Ascending aorta (tissue), 2 donors: ENCODE measurements around the gene ATXN1. TPM values are rescaled to one million over a fixed set of nuclear protein-coding genes. Genes with fewer than 3 reads are reported as not detected.

Experiments used
- DNase-seq, 2 donors: peaks; one replicate each; pipeline ENCODE4 v3.0.0-alpha.2; 2019; ENCODE audit warnings: low spot score in 2 of 2
- H3K27ac ChIP-seq, 2 donors: fragments of 200-600 bp; sonication (generic); one replicate each; pipeline ENCODE4 v1.5.1; 2016 to 2017; ENCODE audit warnings: mild to moderate bottlenecking in 1 of 2
- H3K27me3 ChIP-seq: fragments of 200-600 bp; sonication (generic); one replicate; pipeline ENCODE4 v1.5.1; 2017
- H3K36me3 ChIP-seq, 2 donors: fragments of 200-600 bp; sonication (generic); one replicate each; pipeline ENCODE4 v1.5.1; 2016
- H3K4me1 ChIP-seq, 2 donors: fragments of 200-600 bp; sonication (generic); one replicate each; pipeline ENCODE4 v1.5.1; 2016 to 2017; ENCODE audit warnings: mild to moderate bottlenecking in 1 of 2
- H3K4me3 ChIP-seq, 2 donors: fragments of 200-600 bp; sonication (generic); one replicate each; pipeline ENCODE4 v1.5.1; 2016 to 2017; ENCODE audit warnings: mild to moderate bottlenecking in 1 of 2
- H3K9me3 ChIP-seq, 2 donors: fragments of 200-600 bp; sonication (generic); one replicate each; pipeline ENCODE4 v1.5.1; 2016
- CTCF ChIP-seq, 3 experiments: fragments of 200-600 bp in 2 of 3; fragments of 450-650 bp in 1 of 3; sonication (generic) in 2 of 3; IDR thresholded peaks; one replicate each; pipeline ENCODE4 v1.5.1; 2016 to 2019; ENCODE audit warnings: antibody characterized with exemption in 3 of 3, mild to moderate bottlenecking in 1 of 3, moderate library complexity in 1 of 3
- intact Hi-C: fragments of 100-400 bp; cut with DNase I; formaldehyde crosslinking; loops from one replicate; pipeline ENCODE4 v1.15.1; 2023
- total RNA-seq: library from RNA; depleted of rRNA; stranded (reverse); fragments of >200 nt; gene quantifications from one replicate; pipeline ENCODE4 v1.1.0, GENCODE V29; 2016

The ATXN1 gene
- total RNA-seq, 1 donor from 2014 or later: 68.3 TPM

- TF ChIP-seq CTCF (IDR thresholded peaks at IDR 0.05): no peak
- Histone ChIP-seq H3K9me3 (no peaks in the 10 kb centered on the region), H3K27ac (no peak overlapping the region), H3K36me3 (no peaks in the 10 kb centered on the region), H3K27me3 (no peaks in the 10 kb centered on the region), H3K4me1 (peaks cover 0 to 5% of the 10 kb centered on the region in 2 donors), H3K4me3 (no peak overlapping the region)
- DNase-seq: no peak
- intact Hi-C loops: loop anchor here (5.0 kb wide), 1 partner anchor 198 kb away; the partner anchor contains the start of gene ATXN1
Measured at GRCh38 chr6:16564436-16564835, 196.8 kb downstream of the ATXN1 start.

GRCh38 chr6:16563628-16564240 is 197.5 kb downstream of the ATXN1 start:
- no peak for TF ChIP-seq CTCF (IDR thresholded peaks at IDR 0.05)
- Histone ChIP-seq H3K4me3 (no peak overlapping the region), H3K27me3 (no peaks in the 10 kb centered on the region), H3K4me1 (peaks cover 0 to 7% of the 10 kb centered on the region in 2 donors), H3K9me3 (no peaks in the 10 kb centered on the region), H3K27ac (no peak overlapping the region), H3K36me3 (no peaks in the 10 kb centered on the region)
- DNase-seq: no peak
- intact Hi-C loops: loop anchor here (5.0 kb wide), 1 partner anchor 199 kb away; the partner anchor contains the start of gene ATXN1

- peaks cover 0 to 12% of the 10 kb centered on the region in 2 donors for H3K4me1 ChIP-seq
- peak overlapping the region in 1 of 2 donors; percentile 4 for H3K27ac ChIP-seq
- TF ChIP-seq CTCF (IDR thresholded peaks at IDR 0.05): no peak
- intact Hi-C loops: loop anchor here (5.0 kb wide), 1 partner anchor 200 kb away; the partner anchor contains the start of gene ATXN1
- no peak for DNase-seq
- H3K36me3 ChIP-seq: no peaks in the 10 kb centered on the region
- H3K27me3 ChIP-seq: no peaks in the 10 kb centered on the region
- no peak overlapping the region for H3K4me3 ChIP-seq
- H3K9me3 ChIP-seq: no peaks in the 10 kb centered on the region
Measured at GRCh38 chr6:16562498-16562897, 198.8 kb downstream of the ATXN1 start.

- peaks cover 0 to 12% of the 10 kb centered on the region in 2 donors for H3K4me1 ChIP-seq
- DNase-seq: no peak
- no peaks in the 10 kb centered on the region for H3K27me3 ChIP-seq
- no peaks in the 10 kb centered on the region for H3K36me3 ChIP-seq
- H3K9me3 ChIP-seq: no peaks in the 10 kb centered on the region
- peak overlapping the region in 1 of 2 donors; percentile 36 for H3K4me3 ChIP-seq
- TF ChIP-seq CTCF (IDR thresholded peaks at IDR 0.05): no peak
- intact Hi-C loops: no loop called here
- H3K27ac ChIP-seq: peak overlapping the region; percentile 60 to 78
Measured at GRCh38 chr6:16559071-16559470, 202.2 kb downstream of the ATXN1 start.

- TF ChIP-seq CTCF (IDR thresholded peaks at IDR 0.05): no peak
- DNase-seq: no peak
- intact Hi-C loops: no loop called here
- Histone ChIP-seq H3K9me3 (no peaks in the 10 kb centered on the region), H3K4me1 (peaks cover 0 to 12% of the 10 kb centered on the region in 2 donors), H3K4me3 (no peak overlapping the region), H3K27me3 (no peaks in the 10 kb centered on the region), H3K36me3 (no peaks in the 10 kb centered on the region), H3K27ac (no peak overlapping the region)
Measured at GRCh38 chr6:16555550-16555949, 205.7 kb downstream of the ATXN1 start.
